GM23248 (cell line): Measurements from ENCODE around the gene NDE1.

ENCODE experiments used
- EZH2 ChIP-seq: fragments of 200-600 bp; sonication (generic); IDR thresholded peaks from 2 replicates; pipeline ENCODE4 v1.6.1; 2018; ENCODE audit warnings: antibody characterized with exemption, mild to moderate bottlenecking; ENCODE audit not compliant: insufficient read depth, poor library complexity, severe bottlenecking
- EZH2phosphoT487 ChIP-seq: fragments of 200-600 bp; sonication (generic); IDR thresholded peaks from 2 replicates; pipeline ENCODE4 v1.6.1; 2018; ENCODE audit warnings: antibody characterized with exemption, moderate library complexity, mild to moderate bottlenecking, low read depth; ENCODE audit not compliant: insufficient read depth

DNA sequence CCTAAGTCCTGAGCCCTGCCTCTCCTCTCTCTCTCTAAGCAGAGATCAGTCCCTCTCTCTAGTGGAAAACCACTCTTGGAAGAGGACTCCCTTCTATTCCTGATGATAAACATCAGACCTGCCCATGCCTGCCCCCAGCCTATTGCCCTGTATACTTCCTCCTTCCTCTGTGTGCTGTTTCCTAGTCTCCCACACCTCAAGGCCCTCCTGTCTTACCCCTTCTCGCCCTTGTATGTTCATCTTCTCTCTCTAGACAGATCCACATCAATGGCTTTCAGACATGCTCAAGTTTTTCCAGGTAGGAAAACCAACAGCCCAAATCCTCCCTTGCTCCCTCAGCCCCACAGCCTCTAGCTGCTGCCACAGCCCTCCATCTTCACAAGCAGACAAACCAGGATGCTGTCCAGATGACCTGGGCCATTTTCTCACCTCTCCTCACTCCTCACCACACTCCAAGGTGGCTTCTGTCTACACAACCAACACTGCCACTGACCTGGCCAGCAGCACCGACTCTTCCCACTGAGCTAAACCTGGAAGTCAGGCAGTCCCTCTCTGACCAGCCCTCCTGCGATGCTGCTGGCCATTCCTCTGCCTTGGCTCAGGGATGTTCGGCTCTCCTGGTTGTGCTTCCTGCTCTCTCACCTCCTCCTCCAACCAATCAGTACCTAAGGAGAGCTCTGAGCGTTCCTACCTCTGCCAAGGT is 43.4 kb upstream of the NDE1 start:
- TF ChIP-seq EZH2 = no peak
- TF ChIP-seq EZH2phosphoT487 = no peak
